Activated effector memory CD4-positive, alpha-beta T cell treated with Interleukin-2 at 50 U/mL for 16 hours (primary cell): ENCODE data around the gene CKAP2L.
A peak's percentile ranks its signal among the peaks of the same experiment; 100 is the strongest.

Source experiments
- DNase-seq: peaks from one replicate; pipeline ENCODE4 v3.0.0-alpha.2; 2020

The CKAP2L gene

GRCh38 chr2:112705575-112705974 is 58.8 kb downstream of the CKAP2L start:
- no peak for DNase-seq

- no peak for DNase-seq
These were observed 60.7 kb downstream of the CKAP2L start for GRCh38 chr2:112703684-112704083.

- DNase-seq, result no peak
These were observed 63.4 kb downstream of the CKAP2L start for GRCh38 chr2:112701052-112701451.

- no peak for DNase-seq
These were observed 64.3 kb downstream of the CKAP2L start for GRCh38 chr2:112699984-112700667.

- no peak for DNase-seq
These were observed 65.4 kb downstream of the CKAP2L start for GRCh38 chr2:112698834-112699515.

GRCh38 chr2:112694182-112694581 is 70.2 kb downstream of the CKAP2L start:
- no peak for DNase-seq

- DNase-seq, result no peak
These were observed 70.8 kb downstream of the CKAP2L start for GRCh38 chr2:112693596-112693995.

- no peak for DNase-seq
These were observed 71.5 kb downstream of the CKAP2L start for GRCh38 chr2:112692918-112693317.

- peak; percentile 56 for DNase-seq
These were observed 71.9 kb downstream of the CKAP2L start for GRCh38 chr2:112692495-112692911.

GRCh38 chr2:112691881-112692281 is 72.5 kb downstream of the CKAP2L start:
- DNase-seq, result no peak

- DNase-seq, result peak; percentile 49
These were observed 73.5 kb downstream of the CKAP2L start for GRCh38 chr2:112690853-112691401.

GRCh38 chr2:112688086-112688880 is 76.1 kb downstream of the CKAP2L start:
- no peak for DNase-seq

GRCh38 chr2:112687522-112687921 is 76.9 kb downstream of the CKAP2L start:
- no peak for DNase-seq
